Bone marrow (tissue), 2 donors: ENCODE results near the gene KCNB1.
"Not testable (repeated sequence)": the region's sequence is repeated elsewhere in the genome, so short reads cannot be mapped to it uniquely, and the experiment has no call there.

Experiments
- DNase-seq, 2 donors: peaks; one replicate each; lab custom pipeline; 2025; lab: John Stamatoyannopoulos, UW

The KCNB1 gene

DNA sequence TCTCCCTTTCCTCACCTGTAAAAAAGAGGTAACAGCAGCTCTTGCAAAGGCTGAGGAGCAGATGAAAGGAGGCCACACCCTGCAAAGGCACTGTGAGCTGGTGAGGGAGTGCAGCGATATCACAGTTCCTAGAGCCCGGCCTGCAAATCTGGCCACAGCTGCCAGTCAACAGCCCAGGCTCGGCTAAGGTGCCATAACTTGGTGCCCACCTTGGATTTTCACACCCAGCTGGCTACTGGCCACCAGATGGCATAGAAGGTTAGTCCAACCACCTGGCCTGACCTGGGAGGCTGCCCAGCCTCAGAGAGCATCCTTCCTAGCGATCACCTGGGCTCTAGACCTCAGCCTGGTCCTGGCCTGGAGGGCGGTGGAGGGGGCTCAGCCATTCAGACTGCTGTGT, 46.8 kb downstream of the KCNB1 start:
- no peak for DNase-seq

DNA sequence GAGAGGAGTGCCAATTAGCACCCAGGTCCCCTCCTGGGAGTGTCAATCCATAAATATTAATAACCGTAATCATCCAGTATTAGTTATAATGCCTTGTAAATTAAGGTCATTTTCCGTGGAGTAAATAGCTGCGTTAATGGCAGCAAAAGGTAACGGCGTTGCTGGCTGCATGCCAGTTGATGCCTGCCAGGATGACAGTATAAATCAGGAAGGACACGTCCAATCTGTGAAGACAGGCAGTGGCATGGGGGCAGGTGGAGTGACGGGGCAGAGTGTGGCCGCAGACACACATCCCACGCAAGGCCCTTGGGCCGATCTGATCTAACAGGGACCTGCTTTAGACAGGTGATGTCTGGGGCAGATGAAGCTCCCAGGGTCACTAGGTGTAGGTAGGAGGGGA, 49.1 kb downstream of the KCNB1 start:
- no peak for DNase-seq

DNA sequence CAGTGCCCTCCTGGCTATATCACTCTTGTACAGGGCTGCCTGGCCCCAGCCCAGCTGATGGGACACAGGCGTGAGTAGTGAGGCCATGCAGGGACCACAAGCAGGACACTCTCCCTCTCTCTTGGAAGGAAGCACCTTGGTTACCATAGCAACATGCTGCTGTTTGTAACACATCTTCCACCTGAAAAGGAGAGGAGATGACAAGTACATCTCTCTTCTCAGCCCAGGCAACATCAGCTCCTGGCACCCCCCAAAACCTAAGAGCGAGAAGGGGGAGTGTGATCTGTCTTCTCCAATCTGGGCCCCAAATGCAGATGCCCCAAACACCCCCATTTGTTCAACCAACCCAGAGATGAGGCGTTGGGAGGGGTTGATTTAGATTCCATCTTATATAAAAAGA, 49.9 kb downstream of the KCNB1 start:
- DNase-seq: no peak

DNA sequence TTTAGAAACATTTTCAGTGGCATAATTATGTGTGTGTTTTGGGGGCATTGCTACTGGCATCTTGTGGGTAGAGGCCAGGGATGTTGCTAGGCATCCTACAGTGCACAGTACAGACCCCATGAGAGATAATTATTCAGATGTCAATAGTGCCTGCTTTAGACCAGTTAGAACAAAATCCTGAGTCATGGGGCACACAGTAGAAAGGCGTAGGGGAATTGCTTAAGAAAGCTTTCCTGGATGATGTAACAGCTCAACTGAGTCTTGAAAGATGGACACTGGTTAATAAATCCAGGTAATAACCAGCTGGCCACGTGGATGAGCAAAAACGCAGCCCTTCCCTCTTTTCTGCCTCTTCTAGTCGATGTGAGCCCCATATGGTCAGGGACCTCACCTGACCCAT, 51.1 kb downstream of the KCNB1 start:
- DNase-seq: no peak

DNA sequence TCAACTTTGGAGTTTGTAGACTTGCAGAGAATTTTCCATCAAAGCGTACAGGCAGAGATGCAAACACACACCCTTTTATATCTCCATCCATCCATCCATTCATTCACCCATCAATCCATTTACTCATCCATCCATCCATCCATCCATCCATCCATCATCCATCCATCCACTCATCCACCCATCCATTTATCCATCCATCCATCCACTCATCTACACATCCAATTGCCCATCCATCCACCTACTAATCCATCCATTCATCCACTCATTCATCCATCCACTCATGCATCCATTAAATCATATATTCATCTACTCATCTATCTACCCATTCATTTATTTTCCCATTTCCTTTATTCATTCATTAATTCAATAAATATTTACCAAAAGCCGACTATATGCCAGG, 52.1 kb downstream of the KCNB1 start:
- no peak for DNase-seq

DNA sequence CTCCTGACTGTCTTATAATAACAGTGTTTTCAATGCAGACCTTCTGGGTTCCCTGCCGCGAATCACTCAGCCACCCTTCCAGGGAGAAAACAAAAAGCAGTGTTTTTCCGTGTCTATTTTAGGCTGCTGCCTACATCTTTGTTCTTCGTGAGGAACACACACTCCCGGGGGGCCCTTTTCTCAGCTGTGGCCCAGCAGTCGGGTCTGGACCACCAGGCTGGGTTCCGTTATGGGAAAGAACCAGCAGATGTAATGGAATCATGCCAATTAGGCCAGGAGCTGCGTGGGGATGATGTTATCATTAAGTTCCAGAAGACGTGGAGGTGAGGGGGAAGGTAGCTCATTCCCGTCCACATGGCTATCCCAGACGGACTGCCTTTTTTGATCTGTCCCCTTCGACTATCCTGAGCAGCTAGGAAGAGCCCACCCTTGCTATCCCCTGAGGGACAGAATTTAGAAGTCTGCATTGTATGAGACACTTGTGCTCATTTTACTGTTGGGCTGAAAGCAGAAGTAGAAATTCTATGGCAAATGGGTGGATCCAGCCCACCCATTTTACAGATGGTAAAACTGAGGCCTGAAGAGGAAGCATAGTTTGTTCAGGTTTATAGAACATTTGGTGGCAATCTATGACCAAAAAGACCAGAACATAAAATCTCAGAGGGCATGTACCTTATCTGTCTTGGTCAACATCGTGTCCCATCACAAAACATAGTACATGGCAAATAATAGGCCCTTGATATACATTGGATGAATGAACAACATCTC, 54.5 kb downstream of the KCNB1 start:
- no peak for DNase-seq

DNA sequence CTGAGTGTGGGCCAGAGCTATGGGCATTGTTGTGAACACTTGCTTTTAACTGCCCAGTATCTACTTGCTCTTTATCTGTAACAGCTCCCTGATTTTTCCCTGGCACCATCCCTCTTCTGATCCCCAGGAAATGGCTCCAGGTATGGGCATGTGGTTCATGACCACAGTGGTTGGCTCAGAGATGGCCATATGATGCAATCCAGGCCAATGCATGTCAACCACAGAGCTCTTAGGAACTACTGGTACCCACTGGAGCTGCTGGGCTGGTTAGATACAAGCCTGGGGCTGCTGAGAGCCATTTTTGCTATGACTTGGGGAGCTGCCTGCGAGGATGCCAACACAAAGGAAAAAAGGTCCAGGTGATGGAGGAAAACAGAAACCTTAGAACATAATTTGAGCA, 55.6 kb downstream of the KCNB1 start:
- no peak for DNase-seq

DNA sequence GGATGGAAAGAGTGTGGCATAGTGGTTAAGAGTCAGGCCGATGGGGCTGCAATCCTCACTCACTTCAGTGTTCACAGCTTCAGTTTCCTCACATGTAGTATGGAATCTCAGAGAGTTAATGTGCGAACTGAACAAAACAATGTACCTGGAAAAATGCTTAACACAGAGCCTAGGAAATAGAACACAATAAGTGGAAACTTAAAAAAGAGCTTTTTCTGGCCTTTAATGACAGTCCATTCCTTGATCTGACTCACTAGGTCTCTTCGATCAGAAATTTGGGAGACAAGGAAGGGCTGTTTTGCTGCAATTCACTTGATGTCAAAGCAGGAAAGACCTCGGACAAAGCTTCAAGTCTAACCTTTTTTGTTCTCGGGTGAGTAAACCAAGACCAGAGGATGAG, 56.1 kb downstream of the KCNB1 start:
- no peak for DNase-seq

DNA sequence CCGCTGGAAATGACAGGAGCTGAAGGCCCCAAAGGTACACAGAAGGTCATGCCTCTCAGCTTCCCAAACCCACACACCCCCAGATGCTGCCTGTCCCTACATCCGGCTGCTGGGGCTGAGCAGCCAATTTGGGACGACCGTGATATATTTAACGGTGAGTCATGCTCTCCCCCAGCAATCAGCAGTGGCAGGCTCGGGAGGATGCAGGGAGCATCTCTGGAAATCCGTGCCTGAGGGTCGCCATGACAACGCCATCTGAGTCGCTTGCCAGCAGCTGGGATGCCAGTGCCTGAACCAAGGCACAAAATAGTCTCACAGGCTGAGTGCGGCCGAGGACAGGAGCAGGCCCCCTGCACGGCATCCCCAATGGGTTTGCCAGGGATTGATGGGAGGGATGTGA, 57.9 kb downstream of the KCNB1 start:
- DNase-seq: no peak

DNA sequence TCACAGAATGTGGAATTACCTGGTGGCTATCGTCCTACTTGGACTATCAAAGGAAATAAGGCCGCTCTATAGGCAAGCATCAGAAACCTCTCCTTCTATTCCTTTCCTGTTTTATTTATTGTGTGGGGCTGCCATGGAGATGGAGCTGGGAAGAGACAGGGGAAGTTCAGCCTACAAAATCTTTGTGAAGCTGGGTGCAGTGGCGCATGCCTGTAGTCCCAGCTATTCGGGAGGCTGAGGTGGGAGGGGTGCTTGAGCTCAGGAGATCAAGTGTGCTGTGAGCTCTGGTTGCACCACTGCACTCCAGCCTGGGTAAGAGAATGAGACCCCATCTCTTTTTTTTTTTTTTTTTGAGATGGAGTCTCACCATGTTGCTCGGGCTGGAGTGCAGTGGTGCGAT, 60.3 kb downstream of the KCNB1 start:
- no peak for DNase-seq

DNA sequence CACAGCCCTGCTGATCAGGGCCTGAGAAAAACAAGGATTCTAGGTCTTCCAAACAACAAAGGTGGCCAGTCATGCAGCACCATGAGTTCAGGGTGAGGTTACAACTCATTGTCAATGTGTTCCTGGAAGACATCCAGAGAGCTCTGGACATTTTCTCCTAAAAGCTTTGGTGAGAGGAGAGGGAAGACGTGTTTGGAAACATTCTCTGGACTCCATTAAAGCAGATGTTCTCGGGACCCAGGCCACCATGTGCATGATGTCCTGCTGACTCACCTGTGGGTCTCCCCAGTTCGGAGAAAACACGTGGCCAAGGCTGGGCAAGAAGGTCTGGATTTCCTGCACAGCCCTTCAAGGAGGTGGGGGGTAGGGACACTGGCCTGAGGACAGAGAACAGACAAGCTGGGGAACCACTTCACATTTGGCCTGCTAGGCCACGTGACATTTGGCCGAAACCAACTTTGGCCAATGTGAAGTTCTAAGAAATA, 61.6 kb downstream of the KCNB1 start:
- no peak for DNase-seq

DNA sequence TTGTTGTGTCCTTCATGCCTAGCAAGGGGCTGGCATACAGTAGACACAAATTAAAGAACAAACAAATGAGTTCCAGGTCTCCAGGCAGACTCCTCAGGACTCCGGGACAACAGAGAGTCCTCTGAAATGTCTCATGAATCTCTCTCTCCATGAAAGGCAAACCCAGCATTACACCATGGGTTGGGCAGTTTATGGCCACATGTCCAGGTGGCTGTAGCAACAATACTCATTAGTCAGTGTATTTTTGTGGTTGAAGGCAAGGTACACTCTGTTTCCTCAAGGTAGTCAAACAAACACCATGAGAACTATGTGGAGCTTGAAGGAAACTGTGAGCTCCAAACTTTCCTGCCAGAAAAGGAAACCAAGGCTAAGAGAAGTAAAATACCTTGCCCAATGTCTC, 62.2 kb downstream of the KCNB1 start:
- DNase-seq: no peak

DNA sequence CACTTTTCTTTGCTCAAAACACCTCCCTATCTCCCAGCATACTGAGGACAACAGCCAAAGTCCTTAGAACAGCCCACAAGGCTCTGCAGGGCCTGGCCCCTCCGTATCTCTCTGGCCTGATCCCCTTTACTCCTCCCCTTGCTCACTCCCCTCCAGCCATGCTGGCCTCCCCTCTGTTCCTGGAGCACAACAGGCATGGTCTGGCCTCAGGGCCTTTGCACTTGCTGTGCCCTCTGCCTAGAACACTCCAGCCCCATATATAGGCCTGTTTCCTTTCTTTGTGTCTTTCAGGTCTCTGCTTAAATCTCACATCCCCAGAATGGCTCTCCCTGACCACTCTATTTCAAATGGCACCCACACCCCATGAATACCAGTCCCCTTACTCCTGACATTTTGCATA, 62.7 kb downstream of the KCNB1 start:
- no peak for DNase-seq

DNA sequence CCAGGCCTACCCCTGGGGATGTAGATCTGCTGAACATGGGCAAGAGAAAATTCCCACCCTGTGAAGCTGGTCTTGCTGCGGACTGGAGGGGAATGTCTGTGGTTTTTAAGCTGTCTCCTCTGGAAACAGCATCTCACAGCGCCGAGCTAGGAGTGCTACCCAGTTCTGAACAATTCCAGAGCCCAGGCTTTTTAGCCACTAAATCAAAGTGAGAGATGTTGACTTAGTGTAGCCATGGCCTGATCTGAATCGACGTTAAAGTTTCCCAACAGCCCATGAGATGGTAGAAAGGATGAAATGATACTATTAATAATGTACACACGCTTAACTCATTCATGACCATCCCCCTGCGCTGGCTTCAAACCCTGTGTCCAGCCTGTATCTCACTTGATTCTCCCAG, 63.7 kb downstream of the KCNB1 start:
- DNase-seq: no peak

DNA sequence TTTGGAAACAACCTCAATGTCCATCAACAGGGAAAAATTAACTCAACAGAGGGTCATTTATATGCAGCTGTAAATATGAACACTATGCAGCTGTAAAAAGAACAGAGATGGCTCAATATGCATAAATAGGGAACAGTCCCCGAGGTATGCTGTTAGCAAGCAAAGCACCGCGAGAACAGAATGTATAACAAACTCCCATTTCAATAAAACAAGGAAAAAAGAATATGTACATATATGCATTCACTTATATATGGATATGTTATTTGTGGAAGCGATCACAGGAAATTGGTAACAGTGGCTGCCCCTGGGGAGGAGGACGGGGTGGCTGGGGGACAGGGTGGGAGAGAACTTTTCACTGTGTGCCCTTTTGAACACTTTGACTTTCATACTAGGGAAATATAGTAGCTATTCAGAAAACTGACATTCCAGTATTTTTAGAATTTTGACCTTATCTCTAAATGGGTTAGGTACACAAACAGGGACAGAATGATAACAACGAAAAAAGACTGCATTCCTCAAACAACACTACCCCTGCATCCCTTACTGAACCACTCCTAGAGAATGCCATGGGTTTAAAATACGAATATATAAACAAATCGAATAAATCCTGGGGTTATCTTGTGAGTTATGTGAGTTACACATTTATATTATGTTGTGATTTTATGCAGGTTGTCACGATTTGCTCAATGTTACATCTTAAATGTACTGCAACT, 64.5 kb downstream of the KCNB1 start:
- DNase-seq: no peak

DNA sequence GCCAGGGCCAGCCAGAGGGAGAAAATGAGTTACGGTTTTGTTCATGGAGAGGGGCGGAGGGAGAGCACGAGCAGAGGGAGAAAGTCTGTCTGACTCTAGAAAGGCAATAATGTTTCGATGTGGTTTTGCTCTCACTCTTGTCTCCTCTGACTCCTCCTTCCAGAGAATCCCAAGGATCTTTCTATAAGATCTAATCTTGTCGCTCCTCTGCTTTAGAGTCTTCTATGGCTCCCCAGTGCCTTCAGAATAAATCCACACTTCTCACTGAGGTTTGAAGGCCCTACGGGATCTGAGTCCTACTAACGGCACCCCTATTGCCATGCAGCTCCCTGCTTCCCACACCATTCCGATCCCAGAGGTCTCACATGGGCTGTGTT, 66.8 kb downstream of the KCNB1 start:
- no peak for DNase-seq

DNA sequence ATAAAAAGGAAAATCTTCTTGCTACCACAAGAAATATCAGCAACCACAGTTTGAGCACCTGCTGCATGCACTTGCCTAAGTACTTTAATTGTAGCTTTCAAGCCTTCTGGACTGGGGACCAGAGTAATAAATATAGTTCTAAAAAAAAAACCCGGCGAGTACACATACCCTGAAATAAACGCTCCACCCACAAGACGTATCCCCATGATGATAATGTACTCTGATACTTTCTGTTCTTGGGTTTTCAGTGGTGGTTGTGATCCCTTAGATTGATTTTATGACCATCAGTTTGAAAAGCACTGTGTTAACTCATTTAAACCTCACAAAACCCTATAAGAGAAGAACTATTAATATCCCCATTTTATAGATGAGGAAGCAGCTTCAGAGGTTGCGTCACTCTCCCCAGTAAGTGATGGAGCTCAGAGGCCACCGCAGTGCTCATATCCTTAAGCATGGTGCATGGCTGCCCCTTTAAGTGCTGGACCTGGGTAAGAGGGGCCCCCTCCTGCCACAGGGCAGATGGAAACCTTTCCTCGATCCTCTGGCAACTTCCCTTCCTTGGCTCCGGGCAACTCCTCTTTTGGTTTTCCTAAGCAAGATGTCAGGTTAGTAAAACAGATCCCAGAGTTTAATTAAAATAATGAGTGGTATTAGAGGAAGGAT, 67.3 kb downstream of the KCNB1 start:
- no peak for DNase-seq

DNA sequence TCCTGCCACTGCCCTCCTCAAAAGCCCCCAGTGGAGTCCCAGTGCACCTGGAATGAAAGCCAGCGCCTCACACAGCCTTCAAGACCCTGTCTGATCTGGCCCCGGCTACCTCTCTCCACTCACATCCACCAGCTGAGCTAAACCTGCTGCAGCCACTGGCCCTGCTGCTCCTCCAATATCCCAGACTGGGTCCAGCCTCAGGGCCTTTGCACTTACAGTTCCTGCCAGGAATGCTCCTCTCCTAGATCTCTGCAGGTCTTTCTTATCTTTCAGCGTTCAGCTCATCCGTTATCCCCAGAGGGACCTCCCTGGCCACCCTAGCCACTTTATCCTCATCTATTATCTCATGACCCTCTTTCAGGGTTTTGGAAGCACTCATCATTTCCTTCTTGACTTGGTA, 68.8 kb downstream of the KCNB1 start:
- no peak for DNase-seq

DNA sequence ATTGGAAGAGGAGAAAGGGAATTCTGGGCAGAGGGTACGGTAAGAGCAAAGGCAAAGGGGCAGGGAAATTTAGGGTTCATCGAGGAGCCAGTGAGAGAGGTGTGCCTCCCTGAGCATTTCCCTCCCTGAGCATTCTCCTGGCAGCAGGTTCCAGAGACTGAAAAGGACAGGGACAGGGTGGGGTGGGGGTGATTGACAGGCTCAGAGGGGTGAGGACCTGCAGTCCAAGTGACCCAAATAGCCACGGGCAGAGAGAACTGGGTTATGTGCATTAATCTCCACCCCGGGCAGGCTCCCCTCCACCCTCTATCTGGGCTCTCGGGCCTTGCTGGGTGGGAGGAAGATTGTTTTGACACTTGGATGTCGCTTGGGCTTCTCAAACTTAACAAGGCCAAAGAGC, 69.5 kb downstream of the KCNB1 start:
- no peak for DNase-seq

DNA sequence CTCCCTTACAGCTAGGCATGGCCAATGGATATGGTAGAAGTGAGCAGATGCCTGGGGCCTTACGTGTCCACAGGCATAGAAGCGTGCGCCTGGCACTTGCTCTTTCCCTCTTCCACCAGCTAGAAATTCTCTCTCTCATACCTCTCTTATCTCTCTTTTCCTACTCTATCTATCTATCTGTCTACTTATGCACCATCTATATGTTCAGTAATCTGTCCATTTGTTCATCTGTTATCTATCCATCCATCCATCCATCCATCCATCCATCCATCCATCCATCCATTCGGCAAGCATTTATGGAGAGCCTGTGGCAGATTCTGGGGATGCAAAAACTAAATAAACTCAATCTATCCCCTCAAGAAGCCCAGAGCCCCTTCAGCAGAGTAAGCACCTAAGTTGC, 70.2 kb downstream of the KCNB1 start:
- DNase-seq: no peak

DNA sequence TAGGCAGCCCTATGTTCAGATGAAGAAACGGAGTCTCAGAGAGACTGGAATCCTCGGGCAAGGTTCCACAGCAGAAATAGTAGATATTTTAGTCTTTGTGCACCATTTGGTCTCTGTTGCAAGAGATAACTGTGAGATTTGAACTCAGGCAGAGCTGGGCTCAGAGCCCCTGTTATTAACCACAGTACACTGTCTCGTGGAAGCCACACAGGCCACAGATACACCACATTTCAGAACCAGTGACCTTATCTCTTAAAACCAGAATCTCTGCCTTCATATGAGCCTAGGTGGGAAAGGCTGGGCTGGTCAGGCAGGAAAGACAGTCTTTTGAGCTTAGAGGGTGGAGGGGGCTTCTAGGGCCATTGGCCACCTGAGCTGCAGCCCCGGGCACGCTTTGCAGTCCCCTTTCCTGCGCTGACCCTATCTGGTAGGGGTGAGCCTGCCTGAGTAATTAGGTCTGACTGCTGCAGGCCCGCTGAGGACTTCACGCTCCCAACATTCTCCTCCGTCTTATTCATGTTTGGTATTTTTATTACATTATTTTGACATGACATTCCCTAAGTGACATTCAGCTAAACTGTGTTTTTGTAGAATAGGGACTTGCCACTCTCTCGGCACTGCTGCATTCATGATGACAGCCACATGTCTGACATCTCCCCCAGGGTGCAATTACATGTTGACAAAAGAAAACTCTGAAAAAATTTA, 71.1 kb downstream of the KCNB1 start:
- DNase-seq: no peak

DNA sequence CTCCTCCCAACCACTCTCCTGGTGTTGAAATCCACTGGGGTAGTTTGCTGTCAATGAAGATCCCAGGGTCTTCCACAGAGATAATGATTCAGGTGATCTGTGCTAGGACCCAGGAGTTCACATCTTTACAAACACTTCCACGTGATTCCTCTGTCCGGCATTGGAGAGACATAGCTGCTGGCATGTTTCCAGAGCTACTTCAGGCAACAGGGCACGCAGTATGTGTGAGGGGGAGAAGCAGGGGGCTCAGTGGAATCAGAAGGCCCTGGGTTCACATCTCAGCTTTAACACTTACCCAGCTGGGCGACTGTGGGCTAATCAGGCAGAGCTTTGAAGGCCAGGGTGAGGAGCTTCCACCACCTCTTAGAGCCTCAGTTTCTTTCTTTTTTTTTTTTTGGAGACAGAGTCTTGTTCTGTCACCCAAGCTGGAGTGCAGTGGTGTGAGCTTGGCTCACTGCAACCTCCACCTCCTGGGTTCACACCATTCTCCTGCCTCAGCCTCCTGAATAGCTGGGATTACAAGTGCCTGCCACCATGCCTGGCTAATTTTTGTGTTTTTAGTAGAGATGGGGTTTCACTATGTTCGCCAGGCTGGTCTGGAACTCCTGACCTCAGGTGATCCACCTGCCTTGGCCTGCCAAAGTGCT, 72.4 kb downstream of the KCNB1 start:
- not testable (repeated sequence) for DNase-seq
